RWPE1 (cell line): ENCODE results near the gene ZNF740.
A peak's percentile ranks its signal among the peaks of the same experiment; 100 is the strongest.

ENCODE experiments used
- CTCF ChIA-PET: fragments of 350-600 bp; sonication (Branson Sonifier 250); formaldehyde crosslinking; extraction: SDS; loops from one replicate; lab custom pipeline; 2021; lab: Yijun Ruan, JAX
- POLR2A ChIA-PET: fragments of 400-600 bp; formaldehyde crosslinking; extraction: SDS; loops from one replicate; lab custom pipeline; 2020; ENCODE audit warnings: antibody characterized with exemption; ENCODE audit not compliant: low non-redundant PET; lab: Yijun Ruan, JAX
- DNase-seq: peaks from one replicate; pipeline ENCODE4 v3.0.0; 2012; ENCODE audit warnings: low spot score
- H3K27ac ChIP-seq: fragments of 450-650 bp; 2 replicates; pipeline ENCODE4 v1.5.1; 2017
- CTCF ChIP-seq: fragments of 450-650 bp; conservative IDR thresholded peaks from 2 replicates; pipeline ENCODE4 v1.5.1; 2017; ENCODE audit warnings: low read depth, mild to moderate bottlenecking

The ZNF740 gene

GRCh38 chr12:53214687-53215455 is 34.3 kb downstream of the ZNF740 start:
- DNase-seq: no peak
- POLR2A ChIA-PET: interaction anchor here (0.5 kb wide), 1 partner anchor 31 kb away, joined by 3 read pairs; no protein-coding TSS in a partner anchor
- no peak for TF ChIP-seq CTCF
- peak overlapping the region; percentile 99 for H3K27ac ChIP-seq
- CTCF ChIA-PET: interaction anchor here (1.1 to 2.6 kb wide), 6 partner anchors 11 to 80 kb away, joined by 7 to 26 read pairs (median 12); partner anchors contain the start of gene PFDN5

GRCh38 chr12:53215497-53215896 is 35.0 kb downstream of the ZNF740 start:
- TF ChIP-seq CTCF: no peak
- DNase-seq: no peak
- CTCF ChIA-PET: interaction anchor here (1.1 to 2.6 kb wide), 3 partner anchors 11 to 73 kb away, joined by 7 to 26 read pairs (median 13); a partner anchor contains a TSS
- H3K27ac ChIP-seq: peak overlapping the region; percentile 99
- POLR2A ChIA-PET: interaction anchor here (0.5 kb wide), 1 partner anchor 28 kb away, joined by 5 read pairs; no protein-coding TSS in a partner anchor

GRCh38 chr12:53217051-53217930 is 36.8 kb downstream of the ZNF740 start:
- no peak for DNase-seq
- TF ChIP-seq CTCF: no peak
- peak overlapping the region; percentile 99 for H3K27ac ChIP-seq
- POLR2A ChIA-PET: no interaction called here
- CTCF ChIA-PET: interaction anchor here (0.9 kb wide), 1 partner anchor 34 kb away, joined by 3 read pairs; a partner anchor contains a TSS

- no peak for TF ChIP-seq CTCF
- CTCF ChIA-PET: interaction anchor here (0.9 to 1.9 kb wide), 2 partner anchors 34 kb away, joined by 3 to 6 read pairs; a partner anchor contains a TSS
- H3K27ac ChIP-seq: peak overlapping the region; percentile 99
- DNase-seq: no peak
- POLR2A ChIA-PET: no interaction called here
These were observed 37.4 kb downstream of the ZNF740 start for GRCh38 chr12:53217931-53218307.

GRCh38 chr12:53218551-53219291 is 38.2 kb downstream of the ZNF740 start:
- no peak for TF ChIP-seq CTCF
- DNase-seq: no peak
- ChIA-PET POLR2A (no interaction called here), CTCF (interaction anchor here (0.6 to 1.9 kb wide), 4 partner anchors 32 to 163 kb away, joined by 3 to 6 read pairs (median 4); partner anchors contain the start of gene AAAS)
- H3K27ac ChIP-seq: peak overlapping the region; percentile 99
